Measurements from ENCODE around the gene COA8. TPM values are rescaled to one million over a fixed set of nuclear protein-coding genes. Genes with fewer than 3 reads are reported as not detected.

COA8 gene
- total and polyA plus RNA-seq, 7 donors = 33.9 to 67.3 (median 38.2) TPM

GRCh38 chr14:103576371-103577024 lies 13.7 kb downstream of the COA8 start:
- Histone ChIP-seq H3K4me3 (no peak overlapping the region), H3K36me3 (peaks cover 0 to 55% (median 11%) of the 10 kb centered on the region in 4 donors), H3K9me3 (no peaks in the 10 kb centered on the region), H3K27me3 (no peaks in the 10 kb centered on the region), H3K27ac (peak overlapping the region; percentile 82 to 86 (median 84)), H3K4me1 (peaks cover 0 to 24% (median 23%) of the 10 kb centered on the region in 4 donors)
- peak; percentile 61 to 76 (median 72) for TF ChIP-seq POLR2AphosphoS5 (IDR thresholded peaks at IDR 0.05)
- no peak for TF ChIP-seq CTCF (IDR thresholded peaks at IDR 0.05)
- TF ChIP-seq EP300 (IDR thresholded peaks at IDR 0.05) = peak in 2 of 4 donors; percentile 44 to 73
- no peak for TF ChIP-seq POLR2A (IDR thresholded peaks at IDR 0.05)
- DNase-seq = peak; percentile 97
- WGBS, 2 donors = 12 to 47% methylated on average over 9 of the region's 9 CpGs
- intact Hi-C loops (cut with DNase I) = loop anchor here (2.0 to 5.0 kb wide), 2 partner anchors 52 to 336 kb away; partner anchors contain the start of gene KLC1

GRCh38 chr14:103578401-103579075 lies 15.8 kb downstream of the COA8 start:
- H3K36me3 ChIP-seq = peaks cover 0 to 52% (median 15%) of the 10 kb centered on the region in 4 donors
- DNase-seq = no peak
- no peaks in the 10 kb centered on the region for H3K27me3 ChIP-seq
- WGBS, 2 donors = 92 to 93% methylated on average over 12 of the region's 12 CpGs
- TF ChIP-seq POLR2AphosphoS5 (IDR thresholded peaks at IDR 0.05) (no peak), EP300 (IDR thresholded peaks at IDR 0.05) (no peak), CTCF (IDR thresholded peaks at IDR 0.05) (no peak)
- peak overlapping the region in 1 of 4 donors; percentile 23 for H3K27ac ChIP-seq
- H3K4me1 ChIP-seq = peaks cover 0 to 24% (median 23%) of the 10 kb centered on the region in 4 donors
- intact Hi-C loops (cut with DNase I) = loop anchor here (5.0 kb wide), 1 partner anchor 334 kb away; no protein-coding TSS in a partner anchor
- no peaks in the 10 kb centered on the region for H3K9me3 ChIP-seq
- no peak overlapping the region for H3K4me3 ChIP-seq

GRCh38 chr14:103581206-103581605 lies 18.4 kb downstream of the COA8 start:
- WGBS, 2 donors = 95 to 96% methylated on average over 11 of the region's 11 CpGs
- H3K27me3 ChIP-seq = no peaks in the 10 kb centered on the region
- no peak overlapping the region for H3K27ac ChIP-seq
- no peaks in the 10 kb centered on the region for H3K9me3 ChIP-seq
- peaks cover 0 to 38% (median 11%) of the 10 kb centered on the region in 4 donors for H3K36me3 ChIP-seq
- H3K4me1 ChIP-seq = peaks cover 0 to 15% (median 13%) of the 10 kb centered on the region in 4 donors
- TF ChIP-seq EP300 (IDR thresholded peaks at IDR 0.05) (no peak), POLR2AphosphoS5 (IDR thresholded peaks at IDR 0.05) (no peak), POLR2A (IDR thresholded peaks at IDR 0.05) (no peak), CTCF (IDR thresholded peaks at IDR 0.05) (no peak)
- intact Hi-C loops (cut with DNase I) = no loop called here
- no peak for DNase-seq
- no peak overlapping the region for H3K4me3 ChIP-seq

- H3K27ac ChIP-seq = no peak overlapping the region
- DNase-seq = no peak
- intact Hi-C loops (cut with DNase I) = no loop called here
- 57 to 88% methylated on average over 26 of the region's 26 CpGs for WGBS, 2 donors
- no peaks in the 10 kb centered on the region for H3K9me3 ChIP-seq
- H3K4me1 ChIP-seq = peaks cover 0 to 5% (median 4%) of the 10 kb centered on the region in 4 donors
- H3K36me3 ChIP-seq = peaks cover 0 to 38% (median 11%) of the 10 kb centered on the region in 4 donors
- H3K27me3 ChIP-seq = no peaks in the 10 kb centered on the region
- H3K4me3 ChIP-seq = no peak overlapping the region
- TF ChIP-seq POLR2AphosphoS5 (IDR thresholded peaks at IDR 0.05) (no peak), EP300 (IDR thresholded peaks at IDR 0.05) (no peak), POLR2A (IDR thresholded peaks at IDR 0.05) (no peak), CTCF (IDR thresholded peaks at IDR 0.05) (no peak)
These were observed 19.4 kb downstream of the COA8 start for GRCh38 chr14:103581954-103582703.

Data from sigmoid colon (tissue), 7 donors.